ENCODE data around the gene DMKN. TPM values are rescaled to one million over a fixed set of nuclear protein-coding genes. Genes with fewer than 3 reads are reported as not detected.

Gene DMKN
- total and polyA plus RNA-seq, 9 of the 15 experiments (the other 6 are each of a cell fraction or from before 2014, with no cell fraction given): 0.36 to 0.53 TPM; not detected in 7

DNA sequence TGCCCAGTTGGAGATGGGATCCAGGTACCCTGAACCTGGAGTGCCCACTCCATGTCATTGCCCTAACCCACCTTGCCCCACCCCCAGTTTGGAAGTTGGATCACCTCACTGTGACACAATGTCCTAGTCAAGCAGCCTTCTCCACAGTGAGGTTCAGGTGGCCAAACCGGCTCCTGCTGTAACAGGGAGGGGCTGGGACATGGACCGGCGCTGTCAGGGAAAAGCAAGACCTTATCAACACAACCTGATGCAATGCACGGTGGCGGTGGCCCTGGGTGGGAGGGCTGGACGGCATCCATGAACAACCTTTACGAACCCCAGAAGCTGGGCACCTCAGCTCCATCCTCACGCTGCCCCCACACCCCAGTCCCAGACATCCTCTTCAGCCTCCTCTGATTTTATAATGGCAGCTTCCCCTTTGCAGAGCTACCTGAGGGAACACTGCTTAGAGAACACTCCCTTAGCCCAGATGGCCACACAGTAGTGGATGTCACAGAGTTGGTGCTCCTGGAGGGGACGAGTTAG is 21.6 kb downstream of the DMKN start:
- intact Hi-C loops (cut with micrococcal nuclease): no loop called here
- H3K79me2 ChIP-seq (ENCODE audit: control insufficient read depth, insufficient read depth, low read length): no peaks in the 10 kb centered on the region
- H3K9me3 ChIP-seq (replicated peaks; ENCODE audit: control insufficient read depth, insufficient read depth, low read depth, low read length): no peaks in the 10 kb centered on the region
- H3K4me2 ChIP-seq (ENCODE audit: insufficient read depth, low read length): no peak overlapping the region
- no peaks in the 10 kb centered on the region; the same call in 1 of the 2 replicates for H4K20me1 ChIP-seq (replicated peaks; ENCODE audit: control insufficient read depth, insufficient read depth, low read length)
- ChIA-PET CTCF (ENCODE audit: low intra/inter-chr PET ratio) (no interaction called here), POLR2A (interaction anchor here (0.6 to 1.6 kb wide), 5 partner anchors 10 to 276 kb away, joined by 3 to 4 read pairs (median 3); no protein-coding TSS in a partner anchor)
- H3K27ac ChIP-seq (ENCODE audit: extremely low read depth, low read depth, low read length): no peak overlapping the region
- no peaks in the 10 kb centered on the region for H3K36me3 ChIP-seq (ENCODE audit: control insufficient read depth, insufficient read depth, low read length)
- DNase-seq (ENCODE audit: extremely low read depth in 1 of 4, low spot score in 3 of 4) (no peak), ATAC-seq (no peak), FAIRE-seq (no peak)
- H3K9ac ChIP-seq (ENCODE audit: insufficient read depth in 1 of 2, low read depth in 2 of 2, low read length in 2 of 2): no peak overlapping the region
- no TSS peak for BruUV-seq (replicated peaks)
- no peak overlapping the region for H2AFZ ChIP-seq (ENCODE audit: low read depth, low read length)
- peaks cover 3 to 12% of the 10 kb centered on the region in 2 experiments; a peak in 2 of 5 replicates for H3K4me1 ChIP-seq (replicated peaks in 1 of 2; ENCODE audit: control insufficient read depth in 2 of 2, insufficient read depth in 2 of 2, low read length in 2 of 2)
- peaks cover 54 to 85% of the 10 kb centered on the region in 2 experiments for H3K27me3 ChIP-seq (ENCODE audit: control insufficient read depth in 2 of 2, insufficient read depth in 2 of 2, low read length in 2 of 2)
- WGBS (ENCODE audit: insufficient coverage, low coverage, missing lambda C conversion rate): 2% methylated on average over 9 of the region's 9 CpGs
- H3K9me1 ChIP-seq (ENCODE audit: control insufficient read depth, insufficient read depth, low read length): no peaks in the 10 kb centered on the region
- no peak for TF ChIP-seq SP1 (CRISPR knock-in tag; IDR thresholded peaks at IDR 0.05)
- no peak for TF ChIP-seq ZNF764 (CRISPR knock-in tag; IDR thresholded peaks at IDR 0.05; ENCODE audit: low read depth)
- no peak for TF ChIP-seq BACH1 (tag; IDR thresholded peaks at IDR 0.05)
- no peak for TF ChIP-seq ZC3H11A (IDR thresholded peaks at IDR 0.05; ENCODE audit: low read depth, low read length)
- TF ChIP-seq EWSR1 (IDR thresholded peaks at IDR 0.05; ENCODE audit: borderline replicate concordance, low read depth, partially characterized antibody): no peak
- no peak for TF ChIP-seq HMGN3 (IDR thresholded peaks at IDR 0.05; ENCODE audit: borderline replicate concordance, extremely low read depth, insufficient read length, low read depth, low read length)
- no peak for TF ChIP-seq TGIF2 (CRISPR knock-in tag; IDR thresholded peaks at IDR 0.05)
- no peak for TF ChIP-seq DEAF1 (CRISPR knock-in tag; IDR thresholded peaks at IDR 0.05)
- TF ChIP-seq ZNF740 (CRISPR knock-in tag; IDR thresholded peaks at IDR 0.05): no peak
- no peak for TF ChIP-seq ZNF740 (tag; IDR thresholded peaks at IDR 0.05)
- TF ChIP-seq FUS (optimal IDR thresholded peaks at IDR 0.05; ENCODE audit: low read depth, low read length): no peak
- no peak for TF ChIP-seq ZNF785 (CRISPR knock-in tag; IDR thresholded peaks at IDR 0.05)
- no peak for TF ChIP-seq SNRNP70 (optimal IDR thresholded peaks at IDR 0.05; ENCODE audit: low read depth, low read length)
- TF ChIP-seq PURB (CRISPR knock-in tag; IDR thresholded peaks at IDR 0.05; ENCODE audit: low read depth): no peak
- no peak for TF ChIP-seq ZNF507 (tag; conservative IDR thresholded peaks at IDR 0.05)
- TF ChIP-seq TOE1 (IDR thresholded peaks at IDR 0.05; ENCODE audit: borderline replicate concordance): no peak
- TF ChIP-seq TOE1 (CRISPR knock-in tag; IDR thresholded peaks at IDR 0.05; ENCODE audit: borderline replicate concordance, low read depth): no peak
- no peak for TF ChIP-seq DDX20 (tag; IDR thresholded peaks at IDR 0.05; ENCODE audit: low read depth)
- no peak overlapping the region for H3K4me3 ChIP-seq
- in situ Hi-C loops (cut with MboI): no loop called here
